ENCODE data around the gene CEACAM18.

DNA sequence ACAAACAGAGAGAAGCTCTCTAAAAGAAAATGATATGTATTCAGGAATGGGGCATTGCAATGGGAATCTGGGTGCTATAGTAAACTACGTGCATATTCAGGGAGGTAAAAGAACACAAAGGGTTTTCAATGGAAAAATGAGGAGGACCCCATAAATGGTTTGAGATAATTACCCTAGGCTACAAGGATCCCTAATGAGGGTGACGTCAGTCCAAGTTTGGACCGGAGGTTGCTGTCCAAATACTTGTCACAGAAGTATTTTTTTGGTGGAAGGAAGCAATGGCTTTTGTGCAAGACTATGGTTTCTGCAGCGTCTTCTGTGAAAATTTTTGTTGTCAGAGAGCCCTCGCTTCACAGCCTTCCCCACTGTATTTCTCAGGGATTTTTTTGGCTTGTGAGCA is 995 bp upstream of the CEACAM18 start:
- TF ChIP-seq, protein P1, sequence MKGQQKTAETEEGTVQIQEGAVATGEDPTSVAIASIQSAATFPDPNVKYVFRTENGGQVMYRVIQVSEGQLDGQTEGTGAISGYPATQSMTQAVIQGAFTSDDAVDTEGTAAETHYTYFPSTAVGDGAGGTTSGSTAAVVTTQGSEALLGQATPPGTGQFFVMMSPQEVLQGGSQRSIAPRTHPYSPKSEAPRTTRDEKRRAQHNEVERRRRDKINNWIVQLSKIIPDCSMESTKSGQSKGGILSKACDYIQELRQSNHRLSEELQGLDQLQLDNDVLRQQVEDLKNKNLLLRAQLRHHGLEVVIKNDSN (IDR thresholded peaks at IDR 0.05): no peak
- TF ChIP-seq EP300 (IDR thresholded peaks at IDR 0.05; ENCODE audit: borderline replicate concordance): no peak
- TF ChIP-seq, protein P2, sequence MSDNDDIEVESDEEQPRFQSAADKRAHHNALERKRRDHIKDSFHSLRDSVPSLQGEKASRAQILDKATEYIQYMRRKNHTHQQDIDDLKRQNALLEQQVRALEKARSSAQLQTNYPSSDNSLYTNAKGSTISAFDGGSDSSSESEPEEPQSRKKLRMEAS (IDR thresholded peaks at IDR 0.05): no peak
- no peak for TF ChIP-seq RAD21 (IDR thresholded peaks at IDR 0.05; ENCODE audit: low read depth)
- TF ChIP-seq, protein P3, sequence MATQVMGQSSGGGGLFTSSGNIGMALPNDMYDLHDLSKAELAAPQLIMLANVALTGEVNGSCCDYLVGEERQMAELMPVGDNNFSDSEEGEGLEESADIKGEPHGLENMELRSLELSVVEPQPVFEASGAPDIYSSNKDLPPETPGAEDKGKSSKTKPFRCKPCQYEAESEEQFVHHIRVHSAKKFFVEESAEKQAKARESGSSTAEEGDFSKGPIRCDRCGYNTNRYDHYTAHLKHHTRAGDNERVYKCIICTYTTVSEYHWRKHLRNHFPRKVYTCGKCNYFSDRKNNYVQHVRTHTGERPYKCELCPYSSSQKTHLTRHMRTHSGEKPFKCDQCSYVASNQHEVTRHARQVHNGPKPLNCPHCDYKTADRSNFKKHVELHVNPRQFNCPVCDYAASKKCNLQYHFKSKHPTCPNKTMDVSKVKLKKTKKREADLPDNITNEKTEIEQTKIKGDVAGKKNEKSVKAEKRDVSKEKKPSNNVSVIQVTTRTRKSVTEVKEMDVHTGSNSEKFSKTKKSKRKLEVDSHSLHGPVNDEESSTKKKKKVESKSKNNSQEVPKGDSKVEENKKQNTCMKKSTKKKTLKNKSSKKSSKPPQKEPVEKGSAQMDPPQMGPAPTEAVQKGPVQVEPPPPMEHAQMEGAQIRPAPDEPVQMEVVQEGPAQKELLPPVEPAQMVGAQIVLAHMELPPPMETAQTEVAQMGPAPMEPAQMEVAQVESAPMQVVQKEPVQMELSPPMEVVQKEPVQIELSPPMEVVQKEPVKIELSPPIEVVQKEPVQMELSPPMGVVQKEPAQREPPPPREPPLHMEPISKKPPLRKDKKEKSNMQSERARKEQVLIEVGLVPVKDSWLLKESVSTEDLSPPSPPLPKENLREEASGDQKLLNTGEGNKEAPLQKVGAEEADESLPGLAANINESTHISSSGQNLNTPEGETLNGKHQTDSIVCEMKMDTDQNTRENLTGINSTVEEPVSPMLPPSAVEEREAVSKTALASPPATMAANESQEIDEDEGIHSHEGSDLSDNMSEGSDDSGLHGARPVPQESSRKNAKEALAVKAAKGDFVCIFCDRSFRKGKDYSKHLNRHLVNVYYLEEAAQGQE (IDR thresholded peaks at IDR 0.05; ENCODE audit: low read depth): peak; percentile 54
- no peak for TF ChIP-seq CREB1 (IDR thresholded peaks at IDR 0.05; ENCODE audit: low read depth)
- TF ChIP-seq FOXM1 (IDR thresholded peaks at IDR 0.05; ENCODE audit: borderline replicate concordance, low read depth): no peak
- TF ChIP-seq TCF12 (IDR thresholded peaks at IDR 0.05; ENCODE audit: low read depth): no peak
- TF ChIP-seq NFIC (IDR thresholded peaks at IDR 0.05): no peak

All from Ishikawa (cell line).